ENCODE measurements around the gene CCNB3. TPM values are rescaled to one million over a fixed set of nuclear protein-coding genes. Genes with fewer than 3 reads are reported as not detected.
"Not testable (repeated sequence)": the region's sequence is repeated elsewhere in the genome, so short reads cannot be mapped to it uniquely, and the experiment has no call there.

CCNB3 gene
- polyA plus RNA-seq, 4 donors, result 0.83 to 1.7 (median 1.2) TPM

DNA sequence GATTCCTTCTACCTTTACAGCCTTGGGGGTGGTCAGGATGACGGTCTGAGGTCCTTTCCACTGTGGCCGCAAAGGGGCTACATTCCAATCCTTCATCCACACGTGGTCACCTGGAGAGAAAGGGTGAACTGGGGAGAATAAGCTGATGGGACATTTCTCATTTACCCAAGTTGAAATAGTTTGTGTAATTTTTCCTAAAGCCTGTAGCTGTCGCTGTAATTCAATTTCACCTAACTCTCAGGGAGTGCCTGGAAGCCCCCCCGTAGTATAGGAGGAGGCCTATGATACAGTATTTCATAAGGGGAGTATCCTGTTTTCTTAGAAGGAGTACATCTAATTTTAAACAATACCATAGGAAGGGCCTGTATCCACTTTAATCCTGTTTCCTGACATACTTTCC lies 128.1 kb downstream of the CCNB3 start:
- DNase-seq (ENCODE audit: low read depth in 4 of 4, low spot score in 3 of 4), result not testable (repeated sequence)

DNA sequence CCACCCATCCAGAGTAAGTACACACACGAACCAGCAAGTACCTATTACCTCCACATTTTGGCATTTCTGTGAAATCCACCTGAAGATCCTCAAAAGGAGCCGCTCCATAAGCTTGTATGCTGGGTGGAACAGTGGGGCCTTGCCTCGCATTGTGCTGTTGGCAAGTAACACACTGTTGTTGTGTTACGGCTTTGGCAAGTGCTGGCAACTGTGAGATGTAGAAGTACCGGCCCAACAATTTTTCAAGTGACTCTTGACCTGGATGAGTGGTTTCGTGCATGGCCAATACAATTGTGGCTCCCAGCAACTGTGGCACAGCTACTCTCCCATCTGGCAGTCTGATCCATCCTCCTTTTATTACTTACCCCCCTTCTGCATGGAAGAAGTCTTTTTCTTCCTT lies 128.7 kb downstream of the CCNB3 start:
- no peak for DNase-seq (ENCODE audit: low read depth in 4 of 4, low spot score in 3 of 4)

DNA sequence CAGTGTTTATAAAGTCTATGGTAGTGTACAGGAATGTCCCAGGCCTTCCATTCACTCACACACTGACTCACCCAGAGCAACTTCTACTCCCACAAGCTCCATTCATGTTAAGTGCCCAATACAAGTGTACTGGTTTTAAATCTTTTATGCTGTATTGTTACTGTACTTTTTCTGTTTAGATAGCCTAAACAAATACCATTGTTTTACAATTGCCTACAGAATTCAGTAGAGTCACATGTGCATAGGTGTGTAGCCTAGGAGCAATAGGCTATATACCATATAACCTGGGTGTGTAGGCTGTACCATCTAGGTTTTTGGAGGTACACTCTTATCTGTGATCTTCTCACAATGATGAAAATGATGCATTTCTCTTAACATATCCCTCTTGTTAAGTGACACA lies 139.4 kb downstream of the CCNB3 start:
- no peak for DNase-seq (ENCODE audit: low read depth in 4 of 4, low spot score in 3 of 4)

DNA sequence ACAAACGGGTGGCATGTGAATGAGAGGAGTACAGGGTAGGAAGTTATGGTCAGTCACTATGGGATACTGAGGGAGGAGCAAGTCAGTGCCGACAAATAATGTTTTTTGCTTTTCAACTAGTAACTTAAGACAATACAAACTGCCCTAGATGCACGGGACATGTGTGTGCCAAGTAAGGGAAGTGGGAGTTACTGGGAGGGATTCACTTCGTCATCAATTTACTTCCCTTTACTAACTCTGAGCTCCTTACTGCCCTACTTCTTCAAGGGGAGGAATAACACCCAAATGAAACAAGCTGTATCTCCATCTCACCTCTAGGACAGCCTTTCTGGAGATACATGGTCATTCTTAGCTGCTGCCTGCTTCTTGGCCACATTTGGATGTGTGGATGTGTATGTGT lies 168.4 kb downstream of the CCNB3 start:
- DNase-seq (ENCODE audit: low read depth in 4 of 4, low spot score in 3 of 4), result no peak

DNA sequence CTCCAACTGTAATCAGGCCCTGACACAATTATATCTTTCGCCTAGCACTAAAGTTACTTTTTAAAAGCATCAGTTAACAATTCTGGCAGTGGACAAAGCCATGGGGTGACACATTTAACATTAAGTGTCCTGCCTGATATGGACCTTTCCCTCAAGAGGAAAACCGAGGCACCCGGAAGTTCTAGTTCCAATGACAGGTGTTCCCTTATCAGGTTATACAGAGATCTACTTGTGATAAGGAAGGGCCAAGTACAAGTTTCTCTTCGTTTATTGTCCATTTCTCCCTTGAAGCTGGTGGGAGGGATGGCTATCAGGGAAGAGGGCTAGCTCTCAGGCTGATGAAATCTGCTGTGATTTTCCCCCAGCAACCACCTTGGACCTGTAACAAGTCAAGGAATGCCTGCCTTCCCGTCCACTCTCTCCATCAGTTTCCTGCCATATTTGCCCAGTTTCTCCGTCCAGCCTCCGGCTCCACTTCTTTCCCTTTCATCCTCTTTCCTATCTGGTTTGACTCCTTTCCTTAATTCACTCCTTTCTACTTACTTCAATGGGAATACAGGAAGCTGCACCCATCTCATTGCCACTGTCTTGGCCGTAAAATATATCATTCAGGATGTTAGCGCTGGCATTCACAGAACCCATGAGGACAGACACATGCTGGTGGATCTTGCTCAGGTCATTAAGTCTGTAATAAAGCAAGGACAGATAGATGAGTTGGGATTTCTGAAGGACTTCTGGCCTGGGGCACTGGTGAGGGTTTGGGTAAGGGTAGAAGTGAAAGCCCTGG lies 171.1 kb downstream of the CCNB3 start:
- DNase-seq (ENCODE audit: low read depth in 4 of 4, low spot score in 3 of 4), result no peak

DNA sequence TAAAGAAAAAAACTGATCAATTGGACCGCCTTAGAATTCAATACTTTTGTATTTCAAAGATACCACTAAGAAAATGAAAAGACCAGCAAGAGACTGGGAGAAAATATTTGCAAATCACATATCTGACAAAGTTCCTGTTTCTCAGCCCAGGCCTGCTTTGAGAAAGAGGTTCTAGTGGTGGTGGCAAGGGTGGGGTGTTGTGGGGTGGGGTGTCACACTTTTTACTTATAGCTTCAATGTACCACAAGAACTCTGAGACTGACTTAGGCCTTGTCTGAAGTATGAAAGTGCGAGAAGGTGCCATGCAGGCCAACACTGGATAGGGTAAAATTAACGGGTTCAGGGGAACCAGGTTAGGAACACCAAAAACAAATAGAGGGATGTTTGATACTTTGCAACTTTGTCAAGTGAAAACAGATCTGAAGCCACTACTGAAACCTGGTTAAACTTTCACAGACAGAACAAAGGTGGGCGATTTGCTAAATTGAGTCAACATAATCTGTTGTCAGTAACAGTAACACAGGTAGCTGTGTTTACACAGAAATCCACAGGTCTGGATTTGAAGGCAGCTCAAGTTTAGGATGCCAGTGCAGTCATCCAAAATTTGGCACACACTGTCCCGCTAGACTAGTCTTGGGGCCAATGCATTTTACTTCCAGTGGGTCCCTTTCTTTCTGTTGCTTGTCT lies 177.3 kb downstream of the CCNB3 start:
- DNase-seq (ENCODE audit: low read depth in 4 of 4, low spot score in 3 of 4), result no peak

DNA sequence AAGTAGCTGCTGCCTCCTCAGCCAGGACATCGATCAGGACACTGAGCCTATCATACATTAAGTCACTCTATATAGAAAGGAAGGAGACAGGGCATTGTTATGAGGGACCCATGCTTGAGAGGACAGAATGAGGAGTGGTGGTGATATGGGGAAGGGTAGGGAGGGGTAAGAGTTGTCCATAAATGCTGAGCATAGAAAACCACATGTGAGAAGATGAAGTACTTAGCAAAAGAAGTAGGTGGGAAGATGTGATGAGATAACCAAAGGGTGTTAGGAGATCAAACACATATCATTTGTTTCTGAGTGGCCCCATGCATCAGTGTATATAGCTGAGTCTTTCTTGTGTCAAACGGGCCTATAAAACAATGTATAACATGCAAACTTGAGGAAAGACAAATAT lies 182.0 kb downstream of the CCNB3 start:
- DNase-seq (ENCODE audit: low read depth in 4 of 4, low spot score in 3 of 4), result no peak

DNA sequence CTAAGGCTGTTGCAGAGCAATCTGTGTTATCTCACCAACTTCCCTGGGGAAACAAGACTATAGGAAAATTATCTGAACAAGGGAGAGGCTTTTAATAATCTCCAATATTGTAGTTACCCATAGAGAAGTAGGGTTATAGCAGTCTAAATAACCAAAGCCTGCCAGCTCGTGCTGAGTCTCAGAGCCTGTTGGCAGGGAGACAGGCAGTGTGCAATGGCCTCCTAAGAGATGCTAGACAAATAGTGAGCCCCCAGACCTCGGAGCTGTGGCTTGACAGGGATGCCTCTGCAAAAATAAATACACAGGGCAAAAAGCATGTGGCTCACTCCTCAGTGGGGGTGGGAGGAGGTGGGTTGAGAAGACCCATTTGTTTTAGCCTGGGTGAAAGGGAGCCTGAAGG lies 189.3 kb downstream of the CCNB3 start:
- no peak for DNase-seq (ENCODE audit: low read depth in 4 of 4, low spot score in 3 of 4)

Other genes starting within 250 kb of the CCNB3 start
- gene AKAP4, start 3.8 kb upstream of the CCNB3 start, polyA plus RNA-seq (ENCODE audit: insufficient read length in 4 of 4), result under 1 TPM; 0.08 to 0.14 (median 0.13) TPM